GM12873 (cell line): ENCODE measurements around the gene CYP26A1.
A peak's percentile ranks its signal among the peaks of the same experiment; 100 is the strongest.

ENCODE experiments used
- TF ChIP-seq, protein P1 (sequence below): IDR thresholded peaks from 2 replicates; pipeline ENCODE4 v1.5.1; 2012; ENCODE audit warnings: low read depth, mild to moderate bottlenecking, moderate library complexity, low read length, control low read depth; ENCODE audit not compliant: insufficient read depth; ENCODE audit errors: missing control alignments

The CYP26A1 gene

GRCh38 chr10:93076871-93077270 lies 3.2 kb downstream of the CYP26A1 start:
- TF ChIP-seq, protein P1, sequence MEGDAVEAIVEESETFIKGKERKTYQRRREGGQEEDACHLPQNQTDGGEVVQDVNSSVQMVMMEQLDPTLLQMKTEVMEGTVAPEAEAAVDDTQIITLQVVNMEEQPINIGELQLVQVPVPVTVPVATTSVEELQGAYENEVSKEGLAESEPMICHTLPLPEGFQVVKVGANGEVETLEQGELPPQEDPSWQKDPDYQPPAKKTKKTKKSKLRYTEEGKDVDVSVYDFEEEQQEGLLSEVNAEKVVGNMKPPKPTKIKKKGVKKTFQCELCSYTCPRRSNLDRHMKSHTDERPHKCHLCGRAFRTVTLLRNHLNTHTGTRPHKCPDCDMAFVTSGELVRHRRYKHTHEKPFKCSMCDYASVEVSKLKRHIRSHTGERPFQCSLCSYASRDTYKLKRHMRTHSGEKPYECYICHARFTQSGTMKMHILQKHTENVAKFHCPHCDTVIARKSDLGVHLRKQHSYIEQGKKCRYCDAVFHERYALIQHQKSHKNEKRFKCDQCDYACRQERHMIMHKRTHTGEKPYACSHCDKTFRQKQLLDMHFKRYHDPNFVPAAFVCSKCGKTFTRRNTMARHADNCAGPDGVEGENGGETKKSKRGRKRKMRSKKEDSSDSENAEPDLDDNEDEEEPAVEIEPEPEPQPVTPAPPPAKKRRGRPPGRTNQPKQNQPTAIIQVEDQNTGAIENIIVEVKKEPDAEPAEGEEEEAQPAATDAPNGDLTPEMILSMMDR, result no peak

DNA sequence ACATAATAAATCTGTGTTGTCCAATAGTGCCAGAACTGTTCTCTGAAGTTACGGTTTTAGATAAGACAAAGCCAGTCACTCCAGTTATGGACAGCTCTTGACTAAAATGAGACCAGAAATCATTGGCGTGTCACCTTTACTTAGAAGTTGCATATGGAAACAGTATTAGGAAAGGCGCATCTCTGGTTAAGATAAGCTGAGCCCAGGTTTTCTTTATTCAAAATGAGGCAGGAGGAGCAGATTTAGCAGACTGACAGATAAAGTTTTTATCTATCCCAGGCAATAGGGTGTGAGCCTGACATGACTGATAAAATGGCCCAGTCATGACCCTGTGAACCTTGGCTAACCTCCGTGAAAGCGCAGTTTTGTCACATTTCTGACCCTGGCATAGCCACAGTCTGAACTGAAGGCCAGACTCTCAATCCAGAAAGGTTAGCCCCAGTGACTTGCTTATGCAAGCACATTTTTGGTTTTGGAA lies 4.2 kb downstream of the CYP26A1 start:
- TF ChIP-seq, protein P1, result no peak

- TF ChIP-seq, protein P1, result no peak
These were observed 6.1 kb downstream of the CYP26A1 start for GRCh38 chr10:93079663-93080349.

DNA sequence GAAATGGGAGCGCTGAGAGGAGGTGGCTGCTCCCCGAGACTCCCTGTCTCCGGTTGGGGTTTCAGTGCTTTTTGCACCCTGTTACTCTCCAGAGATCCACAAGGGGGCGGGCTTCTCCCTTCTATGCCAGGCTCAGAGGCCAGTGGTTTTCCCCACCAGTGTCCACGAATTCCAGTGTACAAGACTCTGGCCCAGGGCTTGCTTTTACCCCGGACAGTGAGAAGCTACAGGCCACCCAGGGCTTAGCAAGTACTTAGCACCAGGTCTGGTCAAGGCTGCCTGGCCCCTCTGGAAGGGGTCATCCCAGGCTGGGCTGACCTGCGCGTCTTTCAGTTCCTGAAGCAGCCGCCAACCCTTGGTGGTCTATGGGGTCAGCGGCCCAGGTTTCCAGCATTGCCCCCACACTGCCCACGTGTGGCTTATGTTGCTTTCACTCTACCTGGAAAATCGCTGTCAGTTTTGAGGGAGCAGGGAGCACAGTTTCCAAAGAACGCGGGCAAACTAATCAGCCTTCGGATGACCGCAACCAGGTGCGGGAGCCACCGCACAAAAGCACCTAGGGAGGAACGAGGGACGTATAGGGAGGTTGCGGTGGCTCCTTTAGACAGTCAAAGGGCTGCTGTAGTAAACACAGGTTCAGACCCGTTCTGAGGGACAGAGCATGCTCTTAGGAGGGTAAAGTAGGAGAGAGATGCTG lies 6.8 kb downstream of the CYP26A1 start:
- TF ChIP-seq, protein P1, result peak; percentile 86

- TF ChIP-seq, protein P1, result no peak
These were observed 7.6 kb downstream of the CYP26A1 start for GRCh38 chr10:93081318-93081717.

DNA sequence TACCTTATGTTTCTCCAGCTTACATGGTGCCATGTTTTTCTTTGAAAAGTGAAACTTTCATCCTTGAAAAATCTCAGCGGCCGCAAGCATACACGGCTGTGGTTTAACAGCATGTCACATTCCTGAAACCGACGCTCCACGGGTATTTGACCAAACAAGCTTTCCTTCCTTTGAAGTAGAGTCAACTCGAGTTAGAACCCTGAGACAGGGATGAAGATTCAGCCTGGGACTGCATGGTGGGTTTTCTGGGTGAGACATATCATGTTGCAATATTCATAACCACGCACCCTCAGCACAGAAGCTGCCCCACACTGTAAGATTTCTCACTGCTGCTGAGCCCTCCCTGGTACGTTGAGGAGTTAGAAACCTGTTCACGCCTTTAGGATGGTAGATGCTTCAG lies 8.1 kb downstream of the CYP26A1 start:
- TF ChIP-seq, protein P1, result no peak

GRCh38 chr10:93083743-93084539 lies 10.2 kb downstream of the CYP26A1 start:
- TF ChIP-seq, protein P1, result no peak
